Inflammatory macrophage treated with lipopolysaccharide for 4 hours (primary cell): ENCODE results near the gene VSIG10L2.
"Not testable (repeated sequence)": the region's sequence is repeated elsewhere in the genome, so short reads cannot be mapped to it uniquely, and the experiment has no call there.

Source experiments
- DNase-seq: peaks from one replicate; pipeline ENCODE4 v3.0.0-alpha.2; 2020

The VSIG10L2 gene

GRCh38 chr11:125945797-125946520, at the start of gene VSIG10L2:
Gene VSIG10L2, plus strand, starts transcription at chr11:125946044. Its CDS starts 12 bp downstream, at chr11:125946056.
- DNase-seq, result no peak

- no peak for DNase-seq
These were observed 44.0 kb upstream of the VSIG10L2 start for GRCh38 chr11:125901872-125902271.

- no peak for DNase-seq
These were observed 43.4 kb upstream of the VSIG10L2 start for GRCh38 chr11:125902277-125902926.

DNA sequence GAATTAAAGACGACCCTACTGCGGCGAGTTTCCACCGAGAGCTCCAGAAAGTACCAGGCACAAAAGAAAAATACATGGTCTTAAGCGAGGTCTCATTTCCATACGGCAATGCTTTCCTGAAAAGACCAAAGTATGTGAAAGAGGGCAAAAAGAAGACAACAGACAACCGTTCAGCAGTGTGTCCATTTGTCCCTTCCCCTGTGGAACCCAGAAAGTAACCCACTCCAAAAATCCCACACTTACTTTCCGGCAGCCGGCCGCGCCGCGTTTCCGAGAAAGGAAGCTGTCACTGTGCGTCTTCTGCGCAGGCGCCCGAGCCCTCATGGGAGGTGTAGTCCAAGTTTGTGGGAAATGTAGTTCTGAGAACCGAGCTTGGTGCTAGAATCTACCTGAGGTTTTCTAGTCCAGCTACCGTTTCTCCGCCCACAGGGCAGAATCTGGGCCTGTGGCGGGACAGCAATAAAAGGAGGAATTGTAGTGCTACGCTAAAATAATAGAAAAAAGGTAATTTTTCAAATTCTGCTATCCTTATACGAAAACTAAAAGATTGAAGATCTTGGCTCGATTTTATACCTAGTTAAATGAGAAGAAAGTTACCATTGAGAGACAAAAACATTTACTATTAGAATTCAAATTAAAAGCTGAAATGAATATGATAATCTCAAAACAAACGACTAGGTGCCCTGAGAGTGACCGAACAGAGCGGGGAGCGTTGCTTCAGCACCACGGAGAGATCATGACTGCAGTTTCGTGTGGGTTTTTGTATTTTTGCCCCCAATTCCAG, 42.7 kb upstream of the VSIG10L2 start, which contains the start of gene PUS3:
PUS3 (minus strand) TSS at position 280 of the 784 bp plus-strand sequence. CDS start 6,922 bp downstream, outside the sequence.
- DNase-seq, result peak; percentile 85

GRCh38 chr11:125903711-125904659, 41.9 kb upstream of the VSIG10L2 start, which contains the start of gene DDX25:
Gene DDX25, plus strand, starts transcription at chr11:125904508. Its CDS starts 10 bp downstream, at chr11:125904518.
- no peak for DNase-seq

DNA sequence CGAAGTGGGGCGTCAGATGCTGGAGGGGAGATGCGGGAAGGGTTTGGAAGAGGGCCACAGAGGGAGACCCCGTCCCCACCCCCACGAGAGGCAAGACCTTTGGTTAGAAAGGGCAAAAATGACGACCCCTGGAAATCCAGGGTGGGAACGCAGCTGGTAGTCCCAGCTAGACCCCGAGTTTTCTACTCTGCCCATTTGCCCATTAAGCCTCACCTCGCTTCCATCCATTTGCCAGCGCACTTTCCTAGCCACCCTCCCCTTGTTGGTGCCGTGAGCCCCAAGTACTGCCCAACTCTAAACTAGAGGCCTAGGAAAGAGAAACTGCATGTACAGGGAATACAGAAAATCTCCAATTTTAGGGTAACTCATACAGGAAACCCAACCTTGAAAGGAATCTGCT, 41.2 kb upstream of the VSIG10L2 start:
- DNase-seq, result no peak

- no peak for DNase-seq
These were observed 35.5 kb upstream of the VSIG10L2 start for GRCh38 chr11:125910226-125910849.

GRCh38 chr11:125914601-125915000, 31.2 kb upstream of the VSIG10L2 start:
- not testable (repeated sequence) for DNase-seq

DNA sequence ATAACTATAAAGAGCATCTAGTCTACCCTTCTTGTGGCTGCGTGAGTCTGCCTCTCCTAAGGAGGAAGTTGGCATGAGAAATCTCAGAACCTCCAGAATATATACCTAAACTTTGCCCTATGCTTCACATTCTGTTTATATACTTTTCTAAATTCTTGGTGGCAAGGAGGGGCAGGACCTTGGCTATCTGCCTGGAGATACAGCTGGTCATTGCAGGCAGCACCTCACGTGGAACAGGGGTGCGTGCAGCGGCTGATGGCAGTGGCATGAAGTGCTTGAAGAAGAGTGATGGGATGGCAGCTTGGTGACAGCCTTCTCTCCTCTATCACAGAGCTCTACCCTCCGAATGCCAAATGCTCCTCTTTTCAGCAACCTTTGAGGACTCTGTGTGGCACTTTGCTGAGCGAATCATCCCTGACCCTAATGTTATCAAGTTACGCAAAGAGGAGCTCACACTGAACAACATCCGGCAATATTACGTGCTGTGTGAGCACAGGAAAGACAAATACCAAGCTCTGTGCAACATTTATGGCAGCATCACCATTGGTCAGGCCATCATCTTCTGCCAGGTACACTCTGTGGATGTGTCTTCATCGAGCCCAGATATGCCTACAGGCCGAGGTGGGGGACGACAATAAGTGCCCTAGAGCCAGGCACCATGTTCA, 29.0 kb upstream of the VSIG10L2 start:
- no peak for DNase-seq

GRCh38 chr11:125918140-125918840, 27.6 kb upstream of the VSIG10L2 start:
- no peak for DNase-seq

- no peak for DNase-seq
These were observed 24.8 kb upstream of the VSIG10L2 start for GRCh38 chr11:125921042-125921441.

DNA sequence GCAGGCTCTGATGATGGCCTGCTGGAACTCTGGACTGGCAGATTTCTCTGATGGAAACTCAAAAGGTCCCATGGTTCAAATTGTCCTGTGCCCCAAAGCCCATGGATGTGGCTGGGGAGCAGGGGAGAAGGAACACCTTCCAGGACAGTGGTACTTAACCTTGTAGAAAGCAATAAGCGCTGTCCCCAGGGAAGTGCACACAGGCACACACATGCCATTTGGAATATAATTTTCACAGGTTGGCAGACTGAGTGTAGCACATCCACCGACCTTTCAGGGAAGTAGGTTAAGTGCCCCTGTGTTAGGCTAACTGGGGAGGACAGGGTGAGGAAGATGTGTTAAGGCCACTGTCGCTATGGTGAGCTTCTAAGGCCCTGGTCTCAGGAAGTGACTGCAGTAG, 23.7 kb upstream of the VSIG10L2 start:
- no peak for DNase-seq

GRCh38 chr11:125923012-125923579, 22.7 kb upstream of the VSIG10L2 start:
- DNase-seq, result peak; percentile 58

- no peak for DNase-seq
These were observed 22.2 kb upstream of the VSIG10L2 start for GRCh38 chr11:125923633-125924032.

DNA sequence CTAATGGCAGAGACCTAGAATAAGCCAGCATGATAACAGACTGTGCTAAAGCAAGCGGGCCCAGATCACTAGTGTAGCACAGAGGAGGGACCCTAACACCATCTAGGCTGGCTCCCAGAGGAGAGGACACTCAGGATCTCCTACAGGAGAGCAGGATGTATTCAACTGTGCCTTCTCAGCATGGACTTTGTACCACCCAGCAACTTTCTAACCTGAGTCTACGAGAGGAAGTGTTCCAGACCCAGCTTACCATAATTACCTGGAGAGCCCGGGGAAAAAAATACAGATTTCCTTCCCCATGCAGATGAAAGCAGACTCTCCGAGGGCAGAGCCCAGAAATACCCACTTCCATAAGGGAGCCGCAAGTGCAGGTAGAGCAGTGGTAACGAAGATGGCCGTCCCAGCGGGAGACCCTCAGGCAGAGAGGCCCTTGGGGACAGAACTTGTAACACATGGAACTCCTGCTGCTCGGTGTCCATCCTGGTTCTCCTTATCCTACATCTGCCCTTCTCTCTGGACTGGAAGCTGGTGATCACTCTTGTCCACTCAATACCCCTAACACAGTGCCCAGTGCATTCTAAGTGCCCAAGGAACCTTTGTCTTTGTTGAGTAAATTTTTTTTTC, 21.3 kb upstream of the VSIG10L2 start:
- no peak for DNase-seq

DNA sequence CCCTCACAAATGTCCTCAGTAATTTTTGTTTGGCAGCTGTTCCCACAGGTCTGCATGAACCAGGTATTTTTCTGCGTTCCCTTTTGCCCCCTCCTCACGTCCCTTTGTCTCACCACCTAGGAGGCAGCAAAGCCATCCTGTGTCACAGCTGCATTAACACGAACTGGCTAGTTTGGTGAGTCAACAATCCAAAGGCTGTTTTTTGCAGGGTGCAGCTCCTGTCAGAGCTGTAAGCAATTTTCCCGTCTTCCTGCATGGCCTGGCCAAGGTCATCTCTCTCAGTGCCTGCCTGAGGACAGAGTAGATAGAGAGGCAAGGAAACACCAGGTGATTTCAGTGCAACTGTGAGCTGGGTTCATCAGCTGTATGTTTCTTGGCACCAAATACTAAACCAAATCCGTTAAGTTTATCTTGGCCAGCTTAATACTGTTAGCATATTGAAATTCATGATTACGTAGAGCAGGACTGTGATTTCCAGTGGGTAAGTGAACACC, 20.6 kb upstream of the VSIG10L2 start:
- no peak for DNase-seq

- DNase-seq, result no peak
These were observed 20.0 kb upstream of the VSIG10L2 start for GRCh38 chr11:125925804-125926203.

DNA sequence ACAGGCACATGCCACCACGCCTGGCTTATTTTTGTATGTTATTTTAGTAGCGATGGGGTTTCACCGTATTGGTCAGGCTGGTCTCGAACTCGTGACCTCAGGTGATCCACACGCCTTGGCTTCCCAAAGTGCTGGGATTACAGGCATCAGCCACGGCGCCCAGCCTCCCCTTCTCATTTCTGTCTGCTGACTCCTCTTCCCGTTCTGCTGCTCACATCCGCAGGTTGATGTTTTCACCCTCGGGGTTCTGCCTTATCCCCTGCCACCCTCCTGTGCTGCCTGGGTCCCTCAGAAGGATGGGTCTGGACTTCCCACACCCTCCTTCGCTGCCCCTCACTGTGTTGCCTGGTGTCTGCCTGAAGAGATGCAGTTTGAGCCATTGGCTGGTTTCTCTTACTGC, 19.2 kb upstream of the VSIG10L2 start:
- no peak for DNase-seq

GRCh38 chr11:125929445-125930075, 16.3 kb upstream of the VSIG10L2 start:
- DNase-seq, result no peak
